CD4-positive, alpha-beta T cell treated with Interleukin-21 for 1 hour (primary cell): ENCODE data around the gene ADAMTS3.
"Not testable (repeated sequence)": the region's sequence is repeated elsewhere in the genome, so short reads cannot be mapped to it uniquely, and the experiment has no call there.

Source experiments
- DNase-seq: peaks from one replicate; pipeline ENCODE4 v3.0.0-alpha.2; 2020

Gene ADAMTS3

GRCh38 chr4:72552447-72552846 lies 16.6 kb downstream of the ADAMTS3 start:
- no peak for DNase-seq

- DNase-seq, result no peak
These were observed 22.6 kb downstream of the ADAMTS3 start for GRCh38 chr4:72546456-72546855.

GRCh38 chr4:72540694-72541093 lies 28.3 kb downstream of the ADAMTS3 start:
- not testable (repeated sequence) for DNase-seq

- no peak for DNase-seq
These were observed 31.0 kb downstream of the ADAMTS3 start for GRCh38 chr4:72538006-72538405.

- DNase-seq, result no peak
These were observed 32.6 kb downstream of the ADAMTS3 start for GRCh38 chr4:72536443-72536842.

- DNase-seq, result no peak
These were observed 37.2 kb downstream of the ADAMTS3 start for GRCh38 chr4:72531768-72532290.

- no peak for DNase-seq
These were observed 37.7 kb downstream of the ADAMTS3 start for GRCh38 chr4:72531322-72531721.

GRCh38 chr4:72529148-72529822 lies 39.7 kb downstream of the ADAMTS3 start:
- DNase-seq, result no peak

GRCh38 chr4:72527038-72527646 lies 41.9 kb downstream of the ADAMTS3 start:
- no peak for DNase-seq

- no peak for DNase-seq
These were observed 43.1 kb downstream of the ADAMTS3 start for GRCh38 chr4:72525938-72526337.

- DNase-seq, result no peak
These were observed 46.6 kb downstream of the ADAMTS3 start for GRCh38 chr4:72522440-72522839.

- DNase-seq, result no peak
These were observed 55.8 kb downstream of the ADAMTS3 start for GRCh38 chr4:72513227-72513626.

GRCh38 chr4:72507860-72508419 lies 61.1 kb downstream of the ADAMTS3 start:
- DNase-seq, result no peak

GRCh38 chr4:72507167-72507566 lies 61.9 kb downstream of the ADAMTS3 start:
- no peak for DNase-seq

GRCh38 chr4:72505314-72505744 lies 63.7 kb downstream of the ADAMTS3 start:
- DNase-seq, result no peak

GRCh38 chr4:72500214-72500613 lies 68.8 kb downstream of the ADAMTS3 start:
- no peak for DNase-seq

- DNase-seq, result no peak
These were observed 72.9 kb downstream of the ADAMTS3 start for GRCh38 chr4:72496119-72496518.

- no peak for DNase-seq
These were observed 74.9 kb downstream of the ADAMTS3 start for GRCh38 chr4:72494156-72494555.

- DNase-seq, result no peak
These were observed 79.8 kb downstream of the ADAMTS3 start for GRCh38 chr4:72489267-72489666.

GRCh38 chr4:72486991-72487390 lies 82.0 kb downstream of the ADAMTS3 start:
- no peak for DNase-seq

GRCh38 chr4:72484981-72485380 lies 84.0 kb downstream of the ADAMTS3 start:
- no peak for DNase-seq

GRCh38 chr4:72473434-72473900 lies 95.6 kb downstream of the ADAMTS3 start:
- no peak for DNase-seq

GRCh38 chr4:72471816-72472215 lies 97.2 kb downstream of the ADAMTS3 start:
- no peak for DNase-seq

GRCh38 chr4:72468904-72469502 lies 100.0 kb downstream of the ADAMTS3 start:
- DNase-seq, result peak; percentile 1
